GM18508 (cell line): ENCODE results near the gene C2orf92.

Experiments
- ATAC-seq: cut with Tn5 transposase; IDR thresholded peaks from one replicate; pipeline ENCODE4 v1.9.1; 2021; ENCODE audit warnings: moderate number of reproducible peaks; ENCODE audit not compliant: insufficient read depth, unreplicated experiment

The C2orf92 gene

GRCh38 chr2:97724946-97725688, 55.6 kb downstream of the C2orf92 start:
- ATAC-seq, result no peak

- no peak for ATAC-seq
Observed at GRCh38 chr2:97726261-97727064, 57.0 kb downstream of the C2orf92 start.

- no peak for ATAC-seq
Observed at GRCh38 chr2:97727296-97727695, 57.8 kb downstream of the C2orf92 start.

GRCh38 chr2:97728091-97728731, 58.7 kb downstream of the C2orf92 start:
- ATAC-seq, result no peak

GRCh38 chr2:97730245-97730644, 60.7 kb downstream of the C2orf92 start:
- no peak for ATAC-seq

GRCh38 chr2:97731274-97732020, 61.9 kb downstream of the C2orf92 start:
- ATAC-seq, result no peak

- no peak for ATAC-seq
Observed at GRCh38 chr2:97732436-97733340, 63.2 kb downstream of the C2orf92 start.

GRCh38 chr2:97733341-97734035, 64.0 kb downstream of the C2orf92 start:
- no peak for ATAC-seq

GRCh38 chr2:97734061-97735051, 64.8 kb downstream of the C2orf92 start:
- ATAC-seq, result no peak

GRCh38 chr2:97735161-97735561, 65.6 kb downstream of the C2orf92 start:
- ATAC-seq, result no peak

GRCh38 chr2:97736185-97736584, 66.7 kb downstream of the C2orf92 start:
- no peak for ATAC-seq

- no peak for ATAC-seq
Observed at GRCh38 chr2:97736608-97737330, 67.3 kb downstream of the C2orf92 start.

- ATAC-seq, result no peak
Observed at GRCh38 chr2:97737421-97738178, 68.1 kb downstream of the C2orf92 start.

GRCh38 chr2:97738179-97739019, 68.9 kb downstream of the C2orf92 start:
- no peak for ATAC-seq
